ENCODE results near the gene PTPRM. TPM values are rescaled to one million over a fixed set of nuclear protein-coding genes. Genes with fewer than 3 reads are reported as not detected.

PTPRM gene
- total and polyA plus RNA-seq, 3 donors from 2014 or later: 76.4 to 101 (median 94.6) TPM

DNA sequence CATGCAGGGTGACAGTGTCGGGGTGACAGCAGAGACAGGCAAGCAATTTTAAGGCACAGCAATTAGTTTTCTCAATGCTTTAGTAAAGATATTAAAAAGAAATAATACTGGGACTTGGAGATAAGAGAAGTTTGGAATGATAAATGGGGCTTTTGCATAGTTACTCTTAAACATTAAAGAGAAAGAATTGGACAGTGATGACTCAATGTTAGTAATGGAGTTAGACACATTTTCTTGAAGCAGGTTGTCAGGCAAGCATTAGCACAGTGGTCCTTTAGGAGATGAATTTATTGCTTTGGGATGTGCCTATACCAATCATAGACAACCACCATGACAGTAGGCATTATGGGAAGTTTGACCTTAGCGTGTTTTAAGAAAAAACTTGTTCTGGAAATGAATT is 813.8 kb downstream of the PTPRM start:
- no peak overlapping the region for H3K27ac ChIP-seq
- intact Hi-C loops (cut with DNase I; ENCODE audit: low total_unique reads): no loop called here

DNA sequence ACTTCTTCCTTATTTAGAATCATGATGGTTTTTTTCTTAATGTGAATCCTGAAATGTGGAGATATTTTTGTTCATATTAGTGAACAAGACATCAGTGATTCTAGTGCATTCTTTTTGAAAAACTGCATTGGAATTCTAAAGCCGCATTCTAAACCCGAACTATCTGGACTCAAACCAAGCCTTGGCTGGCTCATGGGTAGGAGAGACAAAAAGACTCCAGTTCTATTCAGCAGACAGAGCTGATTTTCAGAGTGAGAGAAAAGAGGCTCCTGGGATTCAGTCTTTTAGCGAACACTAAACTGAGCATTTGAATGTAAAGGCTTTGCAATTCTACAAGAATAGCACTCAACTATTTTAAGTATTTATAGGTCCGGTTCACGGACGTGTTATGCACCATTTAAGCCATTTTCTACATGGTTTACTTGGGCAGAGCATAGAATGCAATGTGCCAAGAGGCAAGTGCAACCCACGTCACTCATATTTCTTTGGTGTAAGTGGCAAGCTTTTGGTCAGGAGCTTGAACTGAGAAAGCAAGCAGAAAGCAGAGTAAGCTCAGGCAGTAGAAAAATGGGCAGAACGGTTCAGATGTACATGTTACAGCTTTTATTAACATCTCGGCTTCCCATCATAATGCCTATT is 814.8 kb downstream of the PTPRM start:
- no peaks in the 10 kb centered on the region for H3K27me3 ChIP-seq
- WGBS, 2 donors: 92% methylated on average over 9 of the region's 9 CpGs
- H3K9me3 ChIP-seq: no peaks in the 10 kb centered on the region
- TF ChIP-seq, protein P1, sequence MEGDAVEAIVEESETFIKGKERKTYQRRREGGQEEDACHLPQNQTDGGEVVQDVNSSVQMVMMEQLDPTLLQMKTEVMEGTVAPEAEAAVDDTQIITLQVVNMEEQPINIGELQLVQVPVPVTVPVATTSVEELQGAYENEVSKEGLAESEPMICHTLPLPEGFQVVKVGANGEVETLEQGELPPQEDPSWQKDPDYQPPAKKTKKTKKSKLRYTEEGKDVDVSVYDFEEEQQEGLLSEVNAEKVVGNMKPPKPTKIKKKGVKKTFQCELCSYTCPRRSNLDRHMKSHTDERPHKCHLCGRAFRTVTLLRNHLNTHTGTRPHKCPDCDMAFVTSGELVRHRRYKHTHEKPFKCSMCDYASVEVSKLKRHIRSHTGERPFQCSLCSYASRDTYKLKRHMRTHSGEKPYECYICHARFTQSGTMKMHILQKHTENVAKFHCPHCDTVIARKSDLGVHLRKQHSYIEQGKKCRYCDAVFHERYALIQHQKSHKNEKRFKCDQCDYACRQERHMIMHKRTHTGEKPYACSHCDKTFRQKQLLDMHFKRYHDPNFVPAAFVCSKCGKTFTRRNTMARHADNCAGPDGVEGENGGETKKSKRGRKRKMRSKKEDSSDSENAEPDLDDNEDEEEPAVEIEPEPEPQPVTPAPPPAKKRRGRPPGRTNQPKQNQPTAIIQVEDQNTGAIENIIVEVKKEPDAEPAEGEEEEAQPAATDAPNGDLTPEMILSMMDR (IDR thresholded peaks at IDR 0.05): no peak
- no peak for TF ChIP-seq POLR2A (IDR thresholded peaks at IDR 0.05)
- H3K36me3 ChIP-seq (ENCODE audit: low read depth, missing control alignments): no peaks in the 10 kb centered on the region
- no peak overlapping the region for H3K4me3 ChIP-seq
- H3K4me1 ChIP-seq: no peaks in the 10 kb centered on the region
- DNase-seq: no peak
- H3K27ac ChIP-seq: no peak overlapping the region
- intact Hi-C loops (cut with DNase I; ENCODE audit: low total_unique reads): no loop called here

More for the DNA sequence above, 813.8 kb downstream of the PTPRM start:
- 94 to 97% methylated on average over 2 of the region's 2 CpGs for WGBS, 2 donors
- Histone ChIP-seq H3K27me3 (no peaks in the 10 kb centered on the region), H3K4me1 (no peaks in the 10 kb centered on the region), H3K4me3 (no peak overlapping the region), H3K36me3 (ENCODE audit: low read depth, missing control alignments) (no peaks in the 10 kb centered on the region), H3K9me3 (no peaks in the 10 kb centered on the region)
- TF ChIP-seq, protein P1 (IDR thresholded peaks at IDR 0.05): no peak
- TF ChIP-seq POLR2A (IDR thresholded peaks at IDR 0.05): no peak
- no peak for DNase-seq

DNA sequence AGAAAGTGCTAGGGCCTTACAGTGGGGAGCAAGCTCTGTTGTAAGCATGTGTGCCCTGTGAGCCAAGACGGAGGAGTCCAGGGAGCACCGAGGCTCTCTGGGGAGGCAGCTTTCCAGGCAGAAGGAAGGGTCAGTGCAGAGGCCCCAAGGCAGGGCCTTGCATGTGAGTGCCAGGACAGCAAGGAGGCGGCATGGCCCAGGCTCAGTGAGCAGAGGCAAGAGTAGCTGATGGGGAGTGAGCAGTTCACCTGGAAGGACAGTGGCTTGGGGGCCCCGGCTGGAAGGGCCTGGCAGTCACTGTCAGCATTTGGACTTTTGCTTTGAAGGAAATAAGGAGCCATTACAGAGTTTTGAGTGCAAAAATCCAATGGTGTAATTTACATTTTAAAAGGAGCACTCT is 818.3 kb downstream of the PTPRM start:
- Histone ChIP-seq H3K36me3 (ENCODE audit: low read depth, missing control alignments) (no peaks in the 10 kb centered on the region), H3K27me3 (no peaks in the 10 kb centered on the region), H3K4me3 (no peak overlapping the region), H3K27ac (no peak overlapping the region), H3K9me3 (no peaks in the 10 kb centered on the region), H3K4me1 (no peaks in the 10 kb centered on the region)
- TF ChIP-seq, protein P1 (IDR thresholded peaks at IDR 0.05): no peak
- no peak for TF ChIP-seq POLR2A (IDR thresholded peaks at IDR 0.05)
- intact Hi-C loops (cut with DNase I; ENCODE audit: low total_unique reads): no loop called here
- WGBS, 2 donors: 80 to 93% methylated on average over 4 of the region's 4 CpGs
- DNase-seq: no peak

DNA sequence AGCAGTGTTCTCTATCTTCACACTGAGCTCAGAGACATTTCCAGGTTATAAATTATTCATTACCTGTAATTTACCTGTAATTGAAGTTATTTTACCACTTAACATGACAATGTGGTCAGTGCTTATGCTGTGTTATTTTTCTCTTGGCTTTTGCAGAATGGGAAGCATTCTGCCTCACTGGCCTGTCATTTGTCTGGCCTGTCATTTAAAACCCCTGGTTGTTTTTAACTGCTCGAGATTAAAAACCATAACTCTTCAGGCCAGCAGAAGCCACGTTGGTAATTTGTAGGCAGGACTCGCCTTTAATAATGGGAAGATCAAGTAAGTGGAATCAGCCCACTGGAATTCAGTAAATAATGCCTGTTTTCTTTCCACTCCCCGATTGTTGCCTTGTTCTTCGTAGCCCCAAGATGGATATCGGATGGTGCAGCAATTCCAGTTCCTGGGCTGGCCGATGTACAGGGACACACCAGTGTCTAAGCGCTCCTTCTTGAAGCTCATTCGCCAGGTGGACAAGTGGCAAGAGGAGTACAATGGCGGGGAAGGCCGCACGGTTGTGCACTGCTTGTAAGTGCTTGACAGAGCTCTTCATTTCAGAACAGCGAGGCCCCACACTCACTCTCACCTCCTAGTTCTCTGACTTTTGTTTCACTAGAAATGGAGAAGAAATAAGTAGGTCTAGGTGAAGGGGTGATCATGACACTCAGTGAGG is 819.7 kb downstream of the PTPRM start:
- Histone ChIP-seq H3K4me3 (no peak overlapping the region), H3K9me3 (no peaks in the 10 kb centered on the region), H3K36me3 (ENCODE audit: low read depth, missing control alignments) (no peaks in the 10 kb centered on the region), H3K27ac (no peak overlapping the region), H3K27me3 (no peaks in the 10 kb centered on the region), H3K4me1 (no peaks in the 10 kb centered on the region)
- TF ChIP-seq POLR2A (IDR thresholded peaks at IDR 0.05): no peak
- TF ChIP-seq, protein P1 (IDR thresholded peaks at IDR 0.05): no peak
- 85 to 86% methylated on average over 12 to 13 of the region's 13 CpGs for WGBS, 2 donors
- no peak for DNase-seq
- intact Hi-C loops (cut with DNase I; ENCODE audit: low total_unique reads): no loop called here
